ENCODE data around the gene SPACA7.

Gene SPACA7

GRCh38 chr13:112465251-112466131 is 89.3 kb downstream of the SPACA7 start:
- no peak for DNase-seq (ENCODE audit: low spot score)

- DNase-seq (ENCODE audit: low spot score): no peak
Observed at GRCh38 chr13:112466132-112467058, 90.2 kb downstream of the SPACA7 start.

GRCh38 chr13:112467236-112467635 is 91.1 kb downstream of the SPACA7 start:
- no peak for DNase-seq (ENCODE audit: low spot score)

- DNase-seq (ENCODE audit: low spot score): no peak
Observed at GRCh38 chr13:112468069-112468468, 91.9 kb downstream of the SPACA7 start.

- DNase-seq (ENCODE audit: low spot score): no peak
Observed at GRCh38 chr13:112469071-112469745, 93.1 kb downstream of the SPACA7 start.

GRCh38 chr13:112473818-112474217 is 97.7 kb downstream of the SPACA7 start:
- DNase-seq (ENCODE audit: low spot score): no peak

- no peak for DNase-seq (ENCODE audit: low spot score)
Observed at GRCh38 chr13:112474869-112475268, 98.7 kb downstream of the SPACA7 start.

- DNase-seq (ENCODE audit: low spot score): no peak
Observed at GRCh38 chr13:112475889-112476288, 99.7 kb downstream of the SPACA7 start.

GRCh38 chr13:112477070-112477619 is 101.0 kb downstream of the SPACA7 start:
- DNase-seq (ENCODE audit: low spot score): no peak

- no peak for DNase-seq (ENCODE audit: low spot score)
Observed at GRCh38 chr13:112479389-112479788, 103.2 kb downstream of the SPACA7 start.

GRCh38 chr13:112481458-112481857 is 105.3 kb downstream of the SPACA7 start:
- DNase-seq (ENCODE audit: low spot score): no peak

- DNase-seq (ENCODE audit: low spot score): no peak
Observed at GRCh38 chr13:112483299-112483698, 107.1 kb downstream of the SPACA7 start.

Measured in hepatic stellate cell (primary cell).